Measurements from ENCODE around the gene KISS1.
A peak's percentile ranks its signal among the peaks of the same experiment; 100 is the strongest.

Gene KISS1

DNA sequence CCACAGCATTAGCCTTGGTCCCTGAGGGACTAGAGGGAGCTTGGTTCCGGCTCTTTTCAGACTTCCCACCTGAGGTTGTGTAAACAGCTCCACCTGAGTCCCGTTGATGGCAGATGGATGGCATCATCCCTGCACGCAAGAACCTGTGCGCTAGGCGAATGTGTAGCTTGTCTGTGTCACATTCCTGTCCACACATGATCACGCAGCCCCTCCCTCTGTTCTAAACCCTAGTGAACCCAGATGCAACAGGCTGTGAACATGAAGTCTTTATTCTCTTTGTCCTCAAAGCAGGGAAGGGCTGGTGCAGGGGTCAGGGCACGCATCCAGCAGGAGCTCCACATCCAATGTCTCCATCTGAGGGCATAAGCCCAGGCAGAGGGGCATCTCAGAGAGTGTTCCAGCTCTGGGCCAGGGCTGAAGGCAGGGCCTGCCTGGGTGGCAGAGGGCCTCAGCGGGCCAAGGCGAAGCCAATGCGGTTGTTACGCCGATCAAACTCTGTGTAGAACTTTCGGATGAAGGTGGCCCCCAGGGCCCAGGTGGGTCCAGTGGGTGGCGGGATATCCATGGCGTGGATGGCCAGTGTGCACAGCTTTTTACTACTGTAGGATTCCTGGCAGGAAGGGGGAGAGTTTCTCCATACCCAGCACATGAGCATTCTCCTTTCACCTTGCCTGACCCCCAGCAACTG is 41.6 kb downstream of the KISS1 start:
- DNase-seq (ENCODE audit: low read depth), result no peak
- no peak for TF ChIP-seq MYC (IDR thresholded peaks at IDR 0.05; ENCODE audit: low read depth, low read length)

DNA sequence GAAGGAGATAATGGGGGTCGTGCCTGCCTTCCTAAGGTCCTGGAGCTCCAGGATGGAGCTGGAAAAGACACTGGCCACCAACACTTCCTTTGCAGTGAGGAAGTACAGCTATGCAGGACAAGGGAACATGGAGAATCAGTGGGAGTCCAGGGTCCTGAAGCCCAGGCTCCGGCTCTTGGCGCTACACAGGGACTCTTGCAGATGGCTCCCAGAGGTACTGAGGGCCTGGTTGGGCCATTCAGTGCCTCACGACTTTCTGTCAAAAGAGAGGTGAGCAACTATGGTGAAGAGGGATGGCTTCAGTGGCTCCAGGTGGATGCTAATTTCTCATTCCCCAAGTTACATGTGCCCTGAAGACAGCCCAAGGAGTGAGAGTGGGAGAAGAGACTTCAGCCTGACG is 42.6 kb downstream of the KISS1 start:
- no peak overlapping the region for H3K4me3 ChIP-seq (ENCODE audit: low read depth, low read length)
- no peak for DNase-seq (ENCODE audit: low read depth)
- TF ChIP-seq POLR2A (IDR thresholded peaks at IDR 0.05; ENCODE audit: extremely low read depth, insufficient read length), result no peak
- TF ChIP-seq, protein P1, sequence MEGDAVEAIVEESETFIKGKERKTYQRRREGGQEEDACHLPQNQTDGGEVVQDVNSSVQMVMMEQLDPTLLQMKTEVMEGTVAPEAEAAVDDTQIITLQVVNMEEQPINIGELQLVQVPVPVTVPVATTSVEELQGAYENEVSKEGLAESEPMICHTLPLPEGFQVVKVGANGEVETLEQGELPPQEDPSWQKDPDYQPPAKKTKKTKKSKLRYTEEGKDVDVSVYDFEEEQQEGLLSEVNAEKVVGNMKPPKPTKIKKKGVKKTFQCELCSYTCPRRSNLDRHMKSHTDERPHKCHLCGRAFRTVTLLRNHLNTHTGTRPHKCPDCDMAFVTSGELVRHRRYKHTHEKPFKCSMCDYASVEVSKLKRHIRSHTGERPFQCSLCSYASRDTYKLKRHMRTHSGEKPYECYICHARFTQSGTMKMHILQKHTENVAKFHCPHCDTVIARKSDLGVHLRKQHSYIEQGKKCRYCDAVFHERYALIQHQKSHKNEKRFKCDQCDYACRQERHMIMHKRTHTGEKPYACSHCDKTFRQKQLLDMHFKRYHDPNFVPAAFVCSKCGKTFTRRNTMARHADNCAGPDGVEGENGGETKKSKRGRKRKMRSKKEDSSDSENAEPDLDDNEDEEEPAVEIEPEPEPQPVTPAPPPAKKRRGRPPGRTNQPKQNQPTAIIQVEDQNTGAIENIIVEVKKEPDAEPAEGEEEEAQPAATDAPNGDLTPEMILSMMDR (IDR thresholded peaks at IDR 0.05; ENCODE audit: low read depth, low read length), result no peak
- no peak for TF ChIP-seq MYC (IDR thresholded peaks at IDR 0.05; ENCODE audit: low read depth, low read length)
- TF ChIP-seq, protein P2, sequence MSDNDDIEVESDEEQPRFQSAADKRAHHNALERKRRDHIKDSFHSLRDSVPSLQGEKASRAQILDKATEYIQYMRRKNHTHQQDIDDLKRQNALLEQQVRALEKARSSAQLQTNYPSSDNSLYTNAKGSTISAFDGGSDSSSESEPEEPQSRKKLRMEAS (IDR thresholded peaks at IDR 0.05; ENCODE audit: low read depth, low read length), result no peak

More for the DNA sequence above, 41.6 kb downstream of the KISS1 start:
- H3K4me3 ChIP-seq (ENCODE audit: low read depth, low read length), result no peak overlapping the region

DNA sequence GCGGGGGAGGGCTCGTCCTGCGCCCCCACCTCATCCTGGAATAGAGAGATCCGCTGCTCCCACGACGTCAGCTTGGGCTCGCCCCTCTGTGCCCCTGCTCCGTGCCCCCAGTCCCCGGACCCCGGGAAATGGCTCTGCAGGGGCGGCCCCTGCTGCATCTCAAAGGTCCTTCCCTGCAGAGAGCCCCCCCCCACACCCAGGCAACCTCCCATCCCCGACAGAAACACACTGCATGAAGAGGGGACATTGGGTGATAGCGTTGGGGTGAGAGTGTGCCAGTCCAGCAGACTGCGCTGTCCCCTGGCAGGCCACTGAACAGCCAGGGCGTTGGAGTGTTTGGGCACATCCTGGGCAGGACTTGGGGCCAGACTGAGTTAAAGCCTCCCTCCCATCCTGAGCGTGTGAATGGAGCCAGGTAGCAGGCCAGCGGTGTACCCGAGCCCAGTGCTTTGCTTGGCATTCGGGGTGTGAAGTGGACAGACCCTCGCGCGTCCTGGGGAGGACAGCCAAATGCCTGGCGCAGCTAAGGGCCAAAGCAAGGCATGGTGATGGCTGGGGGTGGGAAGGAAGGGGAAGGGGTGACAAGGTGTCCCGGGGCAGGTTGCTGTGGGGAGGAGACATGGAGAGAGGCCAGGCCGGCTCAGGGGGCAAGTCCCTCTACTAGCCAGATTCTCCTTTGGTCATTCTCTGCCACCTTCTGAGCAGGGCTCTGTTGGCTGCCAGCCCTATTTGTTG is 43.8 kb downstream of the KISS1 start:
- DNase-seq (ENCODE audit: low read depth), result no peak
- no peak overlapping the region for H3K4me3 ChIP-seq (ENCODE audit: low read depth, low read length)
- TF ChIP-seq MYC (IDR thresholded peaks at IDR 0.05; ENCODE audit: low read depth, low read length) (no peak), POLR2A (IDR thresholded peaks at IDR 0.05; ENCODE audit: extremely low read depth, insufficient read length) (no peak)
- TF ChIP-seq, protein P1 (IDR thresholded peaks at IDR 0.05; ENCODE audit: low read depth, low read length), result no peak
- TF ChIP-seq, protein P2 (IDR thresholded peaks at IDR 0.05; ENCODE audit: low read depth, low read length), result no peak

GRCh38 chr1:204151552-204152309 is 44.6 kb downstream of the KISS1 start, which contains the start of gene ETNK2:
TSS of gene ETNK2 (minus strand) at chr1:204152044. CDS start at chr1:204151852, 192 bp downstream.
- TF ChIP-seq MYC (IDR thresholded peaks at IDR 0.05; ENCODE audit: low read depth, low read length), result no peak
- TF ChIP-seq, protein P1 (IDR thresholded peaks at IDR 0.05; ENCODE audit: low read depth, low read length), result no peak
- TF ChIP-seq, protein P2 (IDR thresholded peaks at IDR 0.05; ENCODE audit: low read depth, low read length), result no peak
- TF ChIP-seq POLR2A (IDR thresholded peaks at IDR 0.05; ENCODE audit: extremely low read depth, insufficient read length), result no peak
- DNase-seq (ENCODE audit: low read depth), result peak; percentile 46
- no peak within 1 kb of the TSS for H3K4me3 ChIP-seq (ENCODE audit: low read depth, low read length)

DNA sequence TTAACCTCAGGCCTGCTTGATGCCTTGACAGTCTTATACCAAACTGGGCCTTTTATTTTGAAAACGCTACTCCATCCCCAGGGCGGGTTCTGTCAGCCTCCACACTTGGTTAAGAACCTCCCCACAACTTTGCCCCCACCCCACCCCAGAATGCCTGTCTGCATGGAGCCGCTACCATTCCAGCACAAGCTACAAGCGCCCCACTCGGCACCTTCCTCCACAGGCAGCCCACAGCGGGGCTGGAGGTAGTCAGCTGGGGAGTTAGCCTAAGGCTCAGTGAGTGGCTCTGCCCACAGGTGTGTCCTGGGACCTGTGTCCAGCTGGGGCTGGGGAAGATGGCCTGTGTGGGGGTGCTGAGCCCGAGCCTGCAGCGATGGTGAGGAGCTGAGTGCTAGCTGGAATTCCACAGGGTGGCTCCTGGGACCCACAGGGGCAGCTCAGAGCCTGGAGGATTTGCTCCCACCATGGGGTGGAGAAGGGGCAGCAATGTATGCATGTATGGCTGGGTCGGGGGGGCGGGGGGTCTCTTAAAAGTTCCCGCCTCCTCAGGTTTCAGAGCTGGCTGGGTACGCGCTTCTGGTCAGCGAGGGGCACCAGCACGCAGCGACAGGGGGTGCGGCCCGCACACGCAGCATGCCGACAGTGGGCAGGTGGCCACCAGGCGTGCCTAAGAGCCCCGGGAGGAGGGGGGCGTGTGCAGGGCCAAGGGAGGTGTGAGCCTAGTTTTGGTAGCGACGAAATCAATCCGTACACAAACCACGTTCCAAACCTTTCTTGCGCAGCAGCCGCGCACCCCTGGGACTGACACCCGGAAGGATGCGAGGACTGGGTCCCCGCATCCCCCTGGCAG is 45.4 kb downstream of the KISS1 start:
- H3K4me3 ChIP-seq (ENCODE audit: low read depth, low read length), result no peak overlapping the region
- DNase-seq (ENCODE audit: low read depth), result peak; percentile 36
- no peak for TF ChIP-seq POLR2A (IDR thresholded peaks at IDR 0.05; ENCODE audit: extremely low read depth, insufficient read length)
- TF ChIP-seq, protein P2 (IDR thresholded peaks at IDR 0.05; ENCODE audit: low read depth, low read length), result no peak
- TF ChIP-seq MYC (IDR thresholded peaks at IDR 0.05; ENCODE audit: low read depth, low read length), result no peak
- TF ChIP-seq, protein P1 (IDR thresholded peaks at IDR 0.05; ENCODE audit: low read depth, low read length), result no peak
